NB4 (cell line): Measurements from ENCODE around the gene ADAMTS16.

Source experiments
- DNase-seq: peaks from one replicate; pipeline ENCODE4 v3.0.0; 2010; ENCODE audit warnings: low read depth
- H3K4me3 ChIP-seq: one replicate; pipeline ENCODE4 v1.5.1; 2011; ENCODE audit warnings: mild to moderate bottlenecking, low read depth, low read length, moderate library complexity
- MYC ChIP-seq: IDR thresholded peaks from 2 replicates; pipeline ENCODE4 v1.6.1; 2011; ENCODE audit warnings: low read depth, low read length
- POLR2A ChIP-seq: IDR thresholded peaks from 2 replicates; pipeline ENCODE4 v1.6.1; 2011; ENCODE audit warnings: mild to moderate bottlenecking; ENCODE audit not compliant: insufficient read length; ENCODE audit errors: extremely low read depth
- TF ChIP-seq, protein P1 (sequence below): IDR thresholded peaks from one replicate; pipeline ENCODE4 v1.5.1; 2012; ENCODE audit warnings: low read depth, low read length
- TF ChIP-seq, protein P2 (sequence below): IDR thresholded peaks from 2 replicates; pipeline ENCODE4 v1.6.1; 2011; ENCODE audit warnings: low read depth, low read length

The ADAMTS16 gene

DNA sequence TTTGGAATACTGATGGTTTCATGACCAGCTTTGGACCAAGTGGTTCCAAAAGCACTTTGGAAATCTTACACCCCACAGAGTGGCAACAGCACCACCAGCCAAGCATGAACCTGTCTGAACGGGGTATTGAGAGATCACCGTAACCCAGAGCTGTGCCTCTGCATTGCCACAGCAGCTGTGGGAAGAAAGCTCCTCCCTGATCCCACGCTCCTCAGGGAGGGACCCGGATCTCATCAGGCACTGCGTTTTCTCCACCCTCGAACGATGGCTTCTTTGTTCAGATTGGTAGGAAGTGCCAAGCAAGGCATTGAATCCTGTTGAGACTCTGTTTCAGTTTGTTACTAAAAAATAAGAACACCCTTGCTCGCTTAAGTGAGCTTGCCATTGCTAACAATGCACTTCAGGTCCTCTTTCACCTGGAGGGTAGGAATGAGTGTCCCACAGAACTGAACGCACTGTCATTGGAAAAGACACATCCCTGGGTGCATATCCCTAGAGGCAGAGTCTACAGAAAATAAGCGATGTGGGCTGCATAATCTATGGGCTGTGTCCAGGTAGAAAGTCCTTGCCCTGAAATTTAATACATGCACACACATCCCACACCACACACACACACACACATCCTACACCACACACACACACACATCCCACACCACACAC, 164.4 kb downstream of the ADAMTS16 start:
- no peak overlapping the region for H3K4me3 ChIP-seq
- TF ChIP-seq, protein P1, sequence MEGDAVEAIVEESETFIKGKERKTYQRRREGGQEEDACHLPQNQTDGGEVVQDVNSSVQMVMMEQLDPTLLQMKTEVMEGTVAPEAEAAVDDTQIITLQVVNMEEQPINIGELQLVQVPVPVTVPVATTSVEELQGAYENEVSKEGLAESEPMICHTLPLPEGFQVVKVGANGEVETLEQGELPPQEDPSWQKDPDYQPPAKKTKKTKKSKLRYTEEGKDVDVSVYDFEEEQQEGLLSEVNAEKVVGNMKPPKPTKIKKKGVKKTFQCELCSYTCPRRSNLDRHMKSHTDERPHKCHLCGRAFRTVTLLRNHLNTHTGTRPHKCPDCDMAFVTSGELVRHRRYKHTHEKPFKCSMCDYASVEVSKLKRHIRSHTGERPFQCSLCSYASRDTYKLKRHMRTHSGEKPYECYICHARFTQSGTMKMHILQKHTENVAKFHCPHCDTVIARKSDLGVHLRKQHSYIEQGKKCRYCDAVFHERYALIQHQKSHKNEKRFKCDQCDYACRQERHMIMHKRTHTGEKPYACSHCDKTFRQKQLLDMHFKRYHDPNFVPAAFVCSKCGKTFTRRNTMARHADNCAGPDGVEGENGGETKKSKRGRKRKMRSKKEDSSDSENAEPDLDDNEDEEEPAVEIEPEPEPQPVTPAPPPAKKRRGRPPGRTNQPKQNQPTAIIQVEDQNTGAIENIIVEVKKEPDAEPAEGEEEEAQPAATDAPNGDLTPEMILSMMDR: no peak
- TF ChIP-seq POLR2A (no peak), MYC (no peak)
- TF ChIP-seq, protein P2, sequence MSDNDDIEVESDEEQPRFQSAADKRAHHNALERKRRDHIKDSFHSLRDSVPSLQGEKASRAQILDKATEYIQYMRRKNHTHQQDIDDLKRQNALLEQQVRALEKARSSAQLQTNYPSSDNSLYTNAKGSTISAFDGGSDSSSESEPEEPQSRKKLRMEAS: no peak
- DNase-seq: no peak

DNA sequence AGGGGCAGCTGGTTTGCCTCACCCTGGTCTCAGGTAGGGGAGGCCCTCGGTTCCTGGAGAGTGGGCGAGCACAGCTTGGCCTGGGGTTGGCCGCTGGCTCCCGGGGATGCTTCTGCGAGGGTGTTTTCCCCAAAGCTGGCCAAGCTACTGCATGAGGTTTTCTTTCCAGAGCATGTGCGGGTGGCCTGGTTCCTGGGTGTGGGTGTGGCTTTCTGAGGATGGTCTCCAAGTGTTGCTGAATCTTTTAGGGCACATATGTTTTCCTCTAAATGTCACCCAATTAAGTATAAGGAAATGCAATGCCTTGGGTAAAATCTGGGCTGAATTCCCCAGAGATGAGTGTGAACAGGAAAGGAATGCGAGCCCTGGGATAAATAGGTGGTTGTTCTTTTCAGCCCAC, 166.6 kb downstream of the ADAMTS16 start:
- no peak overlapping the region for H3K4me3 ChIP-seq
- DNase-seq: no peak
- TF ChIP-seq, protein P1: no peak
- TF ChIP-seq MYC (no peak), POLR2A (no peak)
- TF ChIP-seq, protein P2: no peak

DNA sequence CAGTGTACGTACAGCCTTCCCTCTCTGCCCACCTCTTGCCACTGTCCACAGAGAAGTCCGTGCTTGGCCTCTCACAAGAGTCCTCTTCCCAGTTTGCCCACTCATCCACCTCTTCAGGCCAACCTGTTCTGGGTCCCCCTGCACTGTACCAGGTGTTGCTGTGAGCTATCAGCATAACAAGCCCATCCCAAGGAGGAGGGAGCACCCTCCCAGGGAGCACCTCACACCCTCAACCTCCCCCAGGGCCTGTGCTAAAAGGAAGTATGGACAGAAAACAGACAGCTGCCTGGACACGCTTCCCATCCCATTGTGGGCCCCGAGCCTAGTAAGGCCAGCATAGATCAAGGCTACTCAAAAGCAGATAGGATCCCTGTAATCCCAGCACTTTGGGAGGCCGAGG, 168.2 kb downstream of the ADAMTS16 start:
- H3K4me3 ChIP-seq: no peak overlapping the region
- TF ChIP-seq, protein P1: no peak
- no peak for TF ChIP-seq MYC
- no peak for TF ChIP-seq POLR2A
- TF ChIP-seq, protein P2: no peak
- DNase-seq: no peak

DNA sequence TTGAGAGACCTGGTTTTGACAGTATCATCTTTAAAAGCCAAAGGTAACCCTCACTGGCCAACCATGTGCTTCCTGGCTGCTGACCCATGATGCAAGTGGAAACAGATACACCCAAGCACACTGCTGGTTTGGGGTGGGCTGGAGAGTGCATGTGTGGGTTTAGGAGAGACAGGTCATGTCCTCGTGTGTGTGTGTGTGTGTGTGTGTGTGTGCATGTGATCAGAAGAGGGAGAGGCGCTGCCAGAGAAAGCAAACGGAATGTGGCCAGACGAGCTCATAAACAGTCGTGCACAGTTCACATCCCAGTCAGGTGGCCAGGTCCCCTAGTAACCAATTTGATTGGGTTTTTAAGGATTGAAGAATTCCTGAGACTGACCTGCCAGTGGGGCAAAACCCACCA, 169.5 kb downstream of the ADAMTS16 start:
- TF ChIP-seq MYC: no peak
- TF ChIP-seq, protein P2: no peak
- H3K4me3 ChIP-seq: no peak overlapping the region
- DNase-seq: no peak

DNA sequence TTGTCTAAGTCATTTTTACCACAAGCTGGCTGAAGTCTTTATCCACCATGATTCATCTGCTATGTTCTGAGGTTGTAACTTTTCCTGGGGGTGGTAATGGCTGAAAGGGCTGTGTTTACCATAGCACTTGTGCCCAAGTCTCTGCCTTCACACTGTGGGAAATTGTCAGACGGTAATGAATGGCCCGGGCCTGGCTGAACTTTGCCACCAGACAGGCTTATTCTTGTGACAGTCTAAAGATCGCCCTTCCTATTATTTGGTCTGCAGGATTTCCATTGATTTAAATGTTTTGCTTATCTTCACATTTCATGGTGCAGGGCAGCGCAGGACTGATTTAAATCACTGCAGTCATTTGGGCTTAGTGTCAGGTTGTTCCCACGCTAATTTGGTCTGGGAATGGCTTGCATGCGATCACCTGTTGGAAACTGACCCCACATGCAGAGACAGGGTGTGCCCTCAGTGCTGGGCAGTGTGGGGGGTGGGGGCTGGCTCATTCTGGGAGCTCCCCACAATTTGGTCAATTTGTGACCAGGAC, 173.0 kb downstream of the ADAMTS16 start:
- TF ChIP-seq, protein P2: no peak
- TF ChIP-seq POLR2A (no peak), MYC (no peak)
- TF ChIP-seq, protein P1: no peak
- DNase-seq: no peak
- no peak overlapping the region for H3K4me3 ChIP-seq

DNA sequence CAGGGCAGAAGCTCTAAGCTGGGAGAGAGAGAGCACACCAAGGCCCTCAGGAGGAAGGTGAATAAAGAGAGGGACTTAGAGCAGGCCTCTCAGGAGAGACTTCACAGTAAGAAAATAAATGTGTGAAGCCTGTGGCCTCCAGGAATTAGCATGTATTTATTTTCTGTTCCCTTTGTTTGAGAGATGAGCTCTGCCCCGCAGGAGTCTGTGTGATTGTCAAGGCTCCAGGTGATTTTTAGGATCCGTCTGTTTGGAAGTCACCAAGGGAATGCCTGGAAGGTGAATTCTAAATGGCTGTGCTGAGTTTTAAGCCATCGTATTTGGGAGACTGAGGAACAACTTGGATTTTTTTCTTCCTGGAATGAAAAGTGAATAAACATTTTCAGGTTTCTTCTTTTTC, 174.0 kb downstream of the ADAMTS16 start:
- TF ChIP-seq MYC (no peak), POLR2A (no peak)
- TF ChIP-seq, protein P2: no peak
- TF ChIP-seq, protein P1: no peak
- no peak for DNase-seq
- H3K4me3 ChIP-seq: no peak overlapping the region
